ENCODE measurements around the gene MAF.

GRCh38 chr16:79607587-79607986, 7.0 kb upstream of the MAF start:
- TF ChIP-seq, protein P1, sequence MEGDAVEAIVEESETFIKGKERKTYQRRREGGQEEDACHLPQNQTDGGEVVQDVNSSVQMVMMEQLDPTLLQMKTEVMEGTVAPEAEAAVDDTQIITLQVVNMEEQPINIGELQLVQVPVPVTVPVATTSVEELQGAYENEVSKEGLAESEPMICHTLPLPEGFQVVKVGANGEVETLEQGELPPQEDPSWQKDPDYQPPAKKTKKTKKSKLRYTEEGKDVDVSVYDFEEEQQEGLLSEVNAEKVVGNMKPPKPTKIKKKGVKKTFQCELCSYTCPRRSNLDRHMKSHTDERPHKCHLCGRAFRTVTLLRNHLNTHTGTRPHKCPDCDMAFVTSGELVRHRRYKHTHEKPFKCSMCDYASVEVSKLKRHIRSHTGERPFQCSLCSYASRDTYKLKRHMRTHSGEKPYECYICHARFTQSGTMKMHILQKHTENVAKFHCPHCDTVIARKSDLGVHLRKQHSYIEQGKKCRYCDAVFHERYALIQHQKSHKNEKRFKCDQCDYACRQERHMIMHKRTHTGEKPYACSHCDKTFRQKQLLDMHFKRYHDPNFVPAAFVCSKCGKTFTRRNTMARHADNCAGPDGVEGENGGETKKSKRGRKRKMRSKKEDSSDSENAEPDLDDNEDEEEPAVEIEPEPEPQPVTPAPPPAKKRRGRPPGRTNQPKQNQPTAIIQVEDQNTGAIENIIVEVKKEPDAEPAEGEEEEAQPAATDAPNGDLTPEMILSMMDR (IDR thresholded peaks at IDR 0.05), result no peak
- TF ChIP-seq FOXP1 (CRISPR knock-in tag; IDR thresholded peaks at IDR 0.05; ENCODE audit: borderline replicate concordance) (no peak), CREB1 (CRISPR knock-in tag; IDR thresholded peaks at IDR 0.05) (no peak), ETV6 (CRISPR knock-in tag; IDR thresholded peaks at IDR 0.05) (no peak), FOXJ3 (CRISPR knock-in tag; IDR thresholded peaks at IDR 0.05; ENCODE audit: borderline replicate concordance) (no peak), TP53 (CRISPR knock-in tag; IDR thresholded peaks at IDR 0.05) (no peak), MAX (CRISPR knock-in tag; IDR thresholded peaks at IDR 0.05) (no peak), SP1 (CRISPR knock-in tag; conservative IDR thresholded peaks at IDR 0.05) (no peak), NR3C1 (CRISPR knock-in tag; conservative IDR thresholded peaks at IDR 0.05; ENCODE audit: low read depth) (no peak), ZNF138 (CRISPR knock-in tag; conservative IDR thresholded peaks at IDR 0.05) (no peak), ESRRA (CRISPR knock-in tag; IDR thresholded peaks at IDR 0.05; ENCODE audit: borderline replicate concordance) (no peak), PRDM15 (CRISPR knock-in tag; IDR thresholded peaks at IDR 0.05) (no peak)
- TF ChIP-seq, protein P2, sequence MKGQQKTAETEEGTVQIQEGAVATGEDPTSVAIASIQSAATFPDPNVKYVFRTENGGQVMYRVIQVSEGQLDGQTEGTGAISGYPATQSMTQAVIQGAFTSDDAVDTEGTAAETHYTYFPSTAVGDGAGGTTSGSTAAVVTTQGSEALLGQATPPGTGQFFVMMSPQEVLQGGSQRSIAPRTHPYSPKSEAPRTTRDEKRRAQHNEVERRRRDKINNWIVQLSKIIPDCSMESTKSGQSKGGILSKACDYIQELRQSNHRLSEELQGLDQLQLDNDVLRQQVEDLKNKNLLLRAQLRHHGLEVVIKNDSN (CRISPR knock-in tag; IDR thresholded peaks at IDR 0.05), result no peak
- TF ChIP-seq, protein P3, sequence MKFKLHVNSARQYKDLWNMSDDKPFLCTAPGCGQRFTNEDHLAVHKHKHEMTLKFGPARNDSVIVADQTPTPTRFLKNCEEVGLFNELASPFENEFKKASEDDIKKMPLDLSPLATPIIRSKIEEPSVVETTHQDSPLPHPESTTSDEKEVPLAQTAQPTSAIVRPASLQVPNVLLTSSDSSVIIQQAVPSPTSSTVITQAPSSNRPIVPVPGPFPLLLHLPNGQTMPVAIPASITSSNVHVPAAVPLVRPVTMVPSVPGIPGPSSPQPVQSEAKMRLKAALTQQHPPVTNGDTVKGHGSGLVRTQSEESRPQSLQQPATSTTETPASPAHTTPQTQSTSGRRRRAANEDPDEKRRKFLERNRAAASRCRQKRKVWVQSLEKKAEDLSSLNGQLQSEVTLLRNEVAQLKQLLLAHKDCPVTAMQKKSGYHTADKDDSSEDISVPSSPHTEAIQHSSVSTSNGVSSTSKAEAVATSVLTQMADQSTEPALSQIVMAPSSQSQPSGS (CRISPR knock-in tag; IDR thresholded peaks at IDR 0.05; ENCODE audit: borderline replicate concordance, low read depth), result no peak
